ENCODE results near the gene IMPDH1. TPM values are rescaled to one million over a fixed set of nuclear protein-coding genes. Genes with fewer than 3 reads are reported as not detected.

IMPDH1 gene
- 10 to 100 TPM; 56.3 to 60.3 TPM for total RNA-seq

GRCh38 chr7:128409596-128410450 is at the start of gene IMPDH1:
Gene IMPDH1, minus strand, starts transcription at chr7:128409982. Its CDS starts 81 bp downstream, at chr7:128409901.

GRCh38 chr7:128455543-128456254 is 45.9 kb upstream of the IMPDH1 start, which contains the start of gene HILPDA:
Gene HILPDA, plus strand, starts transcription at chr7:128455878. Its CDS starts 1,391 bp downstream, at chr7:128457269.

GRCh38 chr7:128361411-128362379 is 48.1 kb downstream of the IMPDH1 start, which contains the start of gene PRRT4:
Gene PRRT4, minus strand, starts transcription at chr7:128361690.

GRCh38 chr7:128343554-128344430 is 66.0 kb downstream of the IMPDH1 start, which contains the start of gene RBM28:
Gene RBM28, minus strand, starts transcription at chr7:128343908. Its CDS starts 115 bp downstream, at chr7:128343793.

Other genes starting within 250 kb of the IMPDH1 start
- gene LEP, start 168.7 kb downstream of the IMPDH1 start, total RNA-seq: not detected
- 10 to 100 TPM; 35.7 to 38.6 TPM for gene RBM28, start 66.1 kb downstream of the IMPDH1 start, total RNA-seq
- gene PRRT4, start 48.3 kb downstream of the IMPDH1 start, total RNA-seq: under 1 TPM; 0.34 to 0.55 TPM
- 10 to 100 TPM; 23.5 to 24.9 TPM for gene HILPDA, start 45.9 kb upstream of the IMPDH1 start, total RNA-seq
- gene METTL2B, start 66.8 kb upstream of the IMPDH1 start, total RNA-seq: 10 to 100 TPM; 21.1 to 23.2 TPM

Measured in activated naive CD4-positive, alpha-beta T cell treated with anti-CD3 and anti-CD28 coated beads, Interleukin-2, amount 10 ng/mL, durations not matched to agents 5 hours and 36 hours (primary cell).